ENCODE measurements around the gene SEMA3F. TPM values are rescaled to one million over a fixed set of nuclear protein-coding genes. Genes with fewer than 3 reads are reported as not detected.
A peak's percentile ranks its signal among the peaks of the same experiment; 100 is the strongest.

Gene SEMA3F
- total and polyA plus RNA-seq, 2 of the 4 experiments (the other 2 are of a cell fraction), result 7.3 to 23.3 TPM

- WGBS, 2 experiments (ENCODE audit: extremely low coverage in 2 of 2, insufficient read length in 1 of 2), result 96% methylated on average over 4 of the region's 7 CpGs; no CpG with 5 or more reads in 1 of the 2 experiments
- ATAC-seq (ENCODE audit: low read depth), result no peak
- TF ChIP-seq USF2 (IDR thresholded peaks at IDR 0.05; ENCODE audit: low read depth, low read length), result no peak
- no peak overlapping the region for H3K18ac ChIP-seq (ENCODE audit: low read depth, low read length)
- H2BK20ac ChIP-seq (ENCODE audit: low read depth, low read length), result no peak overlapping the region
- no peak overlapping the region for H2AK5ac ChIP-seq (ENCODE audit: low read depth, low read length)
- peaks cover 5 to 41% of the 10 kb centered on the region in 2 experiments for H3K79me1 ChIP-seq (ENCODE audit: low read depth in 1 of 2, low read length in 2 of 2)
- peaks cover 13% of the 10 kb centered on the region for H3K4me1 ChIP-seq (ENCODE audit: control insufficient read depth, insufficient read depth, low read length)
- no peak overlapping the region for H3K4ac ChIP-seq (ENCODE audit: low read depth, low read length)
- H3K23ac ChIP-seq (ENCODE audit: low read depth, low read length), result no peak overlapping the region
- no peak overlapping the region for H3K4me3 ChIP-seq (ENCODE audit: insufficient read depth, low read depth, low read length)
- H3K9me1 ChIP-seq (ENCODE audit: insufficient read depth, low read length), result peaks cover 15% of the 10 kb centered on the region
- H2AFZ ChIP-seq (replicated peaks; ENCODE audit: low read length, poor library complexity), result peak overlapping the region; percentile 32
- no peak overlapping the region for H3K4me2 ChIP-seq (ENCODE audit: low read depth, low read length)
- no TSS peak for BruUV-seq (replicated peaks)
- no peak overlapping the region for H3K27ac ChIP-seq (ENCODE audit: insufficient read depth, low read length)
- dilution Hi-C loops (cut with HindIII; ENCODE audit: low sequenced_read_pairs, unreplicated experiment), result no loop called here
- ChIA-PET POLR2A (ENCODE audit: unreplicated experiment) (no interaction called here), CTCF (no interaction called here)
- no peak overlapping the region for H4K91ac ChIP-seq (ENCODE audit: insufficient read depth, low read depth, low read length)
- no peak overlapping the region for H3K56ac ChIP-seq (ENCODE audit: extremely low read depth, insufficient read depth, low read length)
- no peak overlapping the region for H3K14ac ChIP-seq (replicated peaks; ENCODE audit: low read depth, low read length)
- H4K8ac ChIP-seq (ENCODE audit: low read depth in 2 of 2, low read length in 2 of 2), result no peak overlapping the region
- H2BK120ac ChIP-seq (ENCODE audit: low read depth, low read length), result no peak overlapping the region
- intact Hi-C loops (cut with micrococcal nuclease), result no loop called here
- in situ Hi-C loops (cut with MboI; ENCODE audit: low sequenced_read_pairs), result no loop called here
- no peaks in the 10 kb centered on the region for H3K9me3 ChIP-seq (ENCODE audit: control insufficient read depth, insufficient read depth, low read length)
- H3K27me3 ChIP-seq (ENCODE audit: control insufficient read depth, insufficient read depth, low read length), result no peaks in the 10 kb centered on the region
- H3K9ac ChIP-seq (ENCODE audit: low read depth, low read length), result no peak overlapping the region
- H4K20me1 ChIP-seq (ENCODE audit: insufficient read depth, low read length), result no peaks in the 10 kb centered on the region; the same call in 1 of the 2 replicates
- no peak overlapping the region for H2BK5ac ChIP-seq (ENCODE audit: low read depth, low read length, poor library complexity, severe bottlenecking)
- no peak for DNase-seq
- H3K36me3 ChIP-seq (ENCODE audit: control insufficient read depth, insufficient read depth, low read length), result peaks cover 29% of the 10 kb centered on the region
- peak overlapping the region; percentile 42 for H2AK9ac ChIP-seq (replicated peaks; ENCODE audit: low read depth, low read length, poor library complexity)
- no peak overlapping the region for H4K5ac ChIP-seq (ENCODE audit: low read depth, low read length)
- no peak overlapping the region for H2BK15ac ChIP-seq (ENCODE audit: low read depth, low read length)
Measured at GRCh38 chr3:50174517-50174895, 19.4 kb downstream of the SEMA3F start.
